ENCODE measurements around the gene FBRSL1. TPM values are rescaled to one million over a fixed set of nuclear protein-coding genes. Genes with fewer than 3 reads are reported as not detected.

FBRSL1 gene
- total RNA-seq, 2 experiments from 2014 or later: 53.1 to 55.9 TPM

GRCh38 chr12:132492951-132493350 is 3.0 kb downstream of the FBRSL1 start:
- peaks cover 51% of the 10 kb centered on the region for H3K4me1 Mint-ChIP-seq
- H3K36me3 Mint-ChIP-seq: peaks cover 2% of the 10 kb centered on the region

GRCh38 chr12:132493482-132494178 is 3.7 kb downstream of the FBRSL1 start:
- Mint-ChIP-seq H3K27me3 (no peaks in the 10 kb centered on the region), H3K4me3 (no peak overlapping the region), H3K9me3 (no peaks in the 10 kb centered on the region), H3K4me1 (peaks cover 46% of the 10 kb centered on the region), H3K27ac (peak overlapping the region; percentile 16), H3K36me3 (peaks cover 2% of the 10 kb centered on the region)
- no peak for DNase-seq

More at GRCh38 chr12:132492951-132493350, 3.0 kb downstream of the FBRSL1 start:
- peak overlapping the region; percentile 58 for H3K27ac Mint-ChIP-seq
- DNase-seq: no peak
- no peaks in the 10 kb centered on the region for H3K9me3 Mint-ChIP-seq
- H3K27me3 Mint-ChIP-seq: no peaks in the 10 kb centered on the region
- peak overlapping the region; percentile 76 for H3K4me3 Mint-ChIP-seq

- Mint-ChIP-seq H3K27me3 (no peaks in the 10 kb centered on the region), H3K36me3 (peaks cover 2% of the 10 kb centered on the region), H3K4me1 (peaks cover 44% of the 10 kb centered on the region), H3K4me3 (no peak overlapping the region), H3K27ac (peak overlapping the region; percentile 16), H3K9me3 (no peaks in the 10 kb centered on the region)
- DNase-seq: no peak
Measured at GRCh38 chr12:132494294-132495164, 4.6 kb downstream of the FBRSL1 start.

GRCh38 chr12:132495165-132495544 is 5.2 kb downstream of the FBRSL1 start:
- H3K36me3 Mint-ChIP-seq: peaks cover 2% of the 10 kb centered on the region
- H3K9me3 Mint-ChIP-seq: no peaks in the 10 kb centered on the region
- H3K4me3 Mint-ChIP-seq: no peak overlapping the region
- peaks cover 44% of the 10 kb centered on the region for H3K4me1 Mint-ChIP-seq
- H3K27me3 Mint-ChIP-seq: no peaks in the 10 kb centered on the region
- H3K27ac Mint-ChIP-seq: no peak overlapping the region
- no peak for DNase-seq

- Mint-ChIP-seq H3K4me1 (peaks cover 46% of the 10 kb centered on the region), H3K27ac (no peak overlapping the region), H3K36me3 (peaks cover 2% of the 10 kb centered on the region), H3K4me3 (no peak overlapping the region), H3K9me3 (no peaks in the 10 kb centered on the region), H3K27me3 (no peaks in the 10 kb centered on the region)
- no peak for DNase-seq
Measured at GRCh38 chr12:132495629-132496357, 5.8 kb downstream of the FBRSL1 start.

- peaks cover 2% of the 10 kb centered on the region for H3K36me3 Mint-ChIP-seq
- H3K27ac Mint-ChIP-seq: peak overlapping the region; percentile 34
Measured at GRCh38 chr12:132496358-132496669, 6.4 kb downstream of the FBRSL1 start.

GRCh38 chr12:132496710-132497109 is 6.8 kb downstream of the FBRSL1 start:
- Mint-ChIP-seq H3K36me3 (peaks cover 2% of the 10 kb centered on the region), H3K9me3 (no peaks in the 10 kb centered on the region), H3K4me1 (peaks cover 40% of the 10 kb centered on the region), H3K4me3 (no peak overlapping the region), H3K27me3 (no peaks in the 10 kb centered on the region), H3K27ac (peak overlapping the region; percentile 29)
- DNase-seq: no peak

More at GRCh38 chr12:132496358-132496669, 6.4 kb downstream of the FBRSL1 start:
- Mint-ChIP-seq H3K27me3 (no peaks in the 10 kb centered on the region), H3K4me1 (peaks cover 43% of the 10 kb centered on the region), H3K4me3 (no peak overlapping the region), H3K9me3 (no peaks in the 10 kb centered on the region)
- no peak for DNase-seq

GRCh38 chr12:132497514-132498405 is 7.8 kb downstream of the FBRSL1 start:
- H3K9me3 Mint-ChIP-seq: no peaks in the 10 kb centered on the region
- no peaks in the 10 kb centered on the region for H3K27me3 Mint-ChIP-seq
- H3K36me3 Mint-ChIP-seq: no peaks in the 10 kb centered on the region
- DNase-seq: no peak
- no peak overlapping the region for H3K4me3 Mint-ChIP-seq
- H3K4me1 Mint-ChIP-seq: peaks cover 34% of the 10 kb centered on the region
- H3K27ac Mint-ChIP-seq: no peak overlapping the region

GRCh38 chr12:132498931-132499330 is 9.0 kb downstream of the FBRSL1 start:
- Mint-ChIP-seq H3K27me3 (no peaks in the 10 kb centered on the region), H3K27ac (no peak overlapping the region), H3K4me3 (no peak overlapping the region), H3K9me3 (no peaks in the 10 kb centered on the region), H3K36me3 (no peaks in the 10 kb centered on the region), H3K4me1 (peaks cover 33% of the 10 kb centered on the region)
- no peak for DNase-seq

- Mint-ChIP-seq H3K27me3 (no peaks in the 10 kb centered on the region), H3K27ac (no peak overlapping the region)
Measured at GRCh38 chr12:132500142-132500855, 10.3 kb downstream of the FBRSL1 start.

GRCh38 chr12:132500856-132501180 is 10.9 kb downstream of the FBRSL1 start:
- DNase-seq: no peak
- Mint-ChIP-seq H3K4me3 (no peak overlapping the region), H3K9me3 (no peaks in the 10 kb centered on the region), H3K36me3 (no peaks in the 10 kb centered on the region), H3K27ac (no peak overlapping the region), H3K27me3 (no peaks in the 10 kb centered on the region), H3K4me1 (peaks cover 40% of the 10 kb centered on the region)

More at GRCh38 chr12:132500142-132500855, 10.3 kb downstream of the FBRSL1 start:
- no peaks in the 10 kb centered on the region for H3K9me3 Mint-ChIP-seq
- DNase-seq: no peak
- no peaks in the 10 kb centered on the region for H3K36me3 Mint-ChIP-seq
- no peak overlapping the region for H3K4me3 Mint-ChIP-seq
- peaks cover 35% of the 10 kb centered on the region for H3K4me1 Mint-ChIP-seq

GRCh38 chr12:132501204-132501940 is 11.4 kb downstream of the FBRSL1 start:
- Mint-ChIP-seq H3K27ac (no peak overlapping the region), H3K36me3 (no peaks in the 10 kb centered on the region), H3K27me3 (no peaks in the 10 kb centered on the region), H3K9me3 (no peaks in the 10 kb centered on the region), H3K4me3 (no peak overlapping the region), H3K4me1 (peaks cover 44% of the 10 kb centered on the region)
- DNase-seq: no peak

- Mint-ChIP-seq H3K4me3 (no peak overlapping the region), H3K27ac (no peak overlapping the region), H3K36me3 (no peaks in the 10 kb centered on the region), H3K4me1 (peaks cover 47% of the 10 kb centered on the region), H3K27me3 (no peaks in the 10 kb centered on the region), H3K9me3 (no peaks in the 10 kb centered on the region)
- DNase-seq: no peak
Measured at GRCh38 chr12:132502149-132502881, 12.4 kb downstream of the FBRSL1 start.

All from activated naive CD8-positive, alpha-beta T cell treated with anti-CD3 and anti-CD28 coated beads for 36 hours (primary cell).